GM12892 (cell line): Measurements from ENCODE around the gene USF1.

Experiments
- POLR2A ChIP-seq: IDR thresholded peaks from 2 replicates; pipeline ENCODE4 v1.6.1; 2011; ENCODE audit warnings: low read depth, low read length, control low read depth
- TAF1 ChIP-seq: IDR thresholded peaks from 2 replicates; pipeline ENCODE4 v1.6.1; 2011; ENCODE audit warnings: low read depth, mild to moderate bottlenecking, control low read depth, low read length, borderline replicate concordance

DNA sequence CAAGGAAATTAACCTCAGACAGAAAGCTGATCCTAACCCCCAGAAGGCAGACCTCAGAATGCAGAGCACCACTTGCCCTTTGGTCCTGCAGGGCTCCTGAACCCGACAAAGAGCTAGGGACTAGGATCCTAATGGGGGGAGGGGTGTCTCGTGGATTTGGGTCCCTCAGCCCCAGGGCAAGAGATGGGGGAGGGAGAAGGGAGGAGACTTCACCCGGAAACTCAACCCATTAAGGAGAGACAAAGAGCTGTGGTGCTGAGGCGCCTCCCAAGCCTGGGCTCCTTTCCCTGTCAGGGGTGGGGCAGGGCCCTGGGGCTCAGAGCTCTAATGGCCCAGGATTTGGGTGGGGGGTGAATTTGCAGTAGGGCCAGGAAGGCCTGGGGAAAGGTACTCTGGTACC lies 40.7 kb upstream of the USF1 start:
- no peak for TF ChIP-seq TAF1
- no peak for TF ChIP-seq POLR2A
